Dedifferentiated amniotic fluid mesenchymal stem cell (primary cell): ENCODE data around the gene PIGC.

Source experiments
- DNase-seq: peaks from one replicate; pipeline ENCODE4 v3.0.0-alpha.2; 2016; ENCODE audit errors: extremely low spot score

The PIGC gene

GRCh38 chr1:172398970-172399755 lies 44.7 kb downstream of the PIGC start:
- peak; percentile 98 for DNase-seq

GRCh38 chr1:172398193-172398592 lies 45.7 kb downstream of the PIGC start:
- DNase-seq, result no peak

- DNase-seq, result no peak
Observed at GRCh38 chr1:172397633-172398032, 46.2 kb downstream of the PIGC start.

GRCh38 chr1:172397221-172397620 lies 46.6 kb downstream of the PIGC start:
- DNase-seq, result no peak

- DNase-seq, result no peak
Observed at GRCh38 chr1:172395576-172395975, 48.3 kb downstream of the PIGC start.

GRCh38 chr1:172394811-172395210 lies 49.1 kb downstream of the PIGC start:
- DNase-seq, result no peak

DNA sequence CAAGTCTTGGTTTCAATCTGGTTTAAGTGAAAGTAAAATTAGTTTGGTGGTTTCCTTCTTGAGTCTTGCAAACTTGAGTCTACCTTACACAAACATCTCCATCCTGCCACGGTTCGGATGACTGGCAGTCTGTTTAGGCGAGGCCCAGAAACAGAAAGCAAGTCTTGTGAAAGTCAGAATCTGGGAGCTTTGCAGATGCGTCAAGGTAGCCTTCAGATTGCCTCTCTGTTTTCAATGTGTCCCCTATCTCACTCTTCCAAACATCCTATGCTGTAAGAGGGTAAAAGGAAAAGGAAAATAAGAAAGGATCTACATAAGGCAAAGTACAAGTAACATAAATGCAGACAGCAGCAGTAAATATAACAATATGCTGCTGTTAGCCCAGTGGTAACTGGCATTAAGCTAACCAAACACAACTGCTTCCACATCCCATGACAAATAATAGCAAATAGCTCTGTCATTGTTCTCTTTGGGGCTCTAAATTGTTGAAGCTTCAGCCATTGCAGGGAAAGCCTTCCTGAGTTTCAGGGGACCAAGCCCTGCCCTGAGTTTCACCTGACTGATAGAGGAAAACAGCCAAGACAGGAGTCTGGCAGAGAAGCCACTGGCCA lies 49.6 kb downstream of the PIGC start:
- no peak for DNase-seq

DNA sequence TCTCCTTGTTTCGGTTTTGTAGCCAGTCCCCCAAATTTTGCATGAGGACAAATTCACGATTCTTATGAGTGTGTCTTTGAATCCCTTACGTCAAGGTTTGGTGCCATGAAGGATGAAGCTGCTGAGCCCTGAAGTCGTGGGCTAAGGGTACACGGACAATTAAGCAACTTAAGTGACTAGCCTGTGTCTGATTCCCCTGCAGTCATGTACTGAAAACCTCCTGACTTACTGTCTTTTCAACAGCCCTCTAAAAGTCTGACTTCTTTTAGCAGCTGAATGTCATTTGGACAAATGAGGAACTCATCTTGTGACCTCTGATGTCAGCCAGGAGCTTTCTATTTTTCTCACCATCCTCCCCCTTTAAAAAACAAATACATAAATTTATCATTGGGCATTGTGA lies 50.5 kb downstream of the PIGC start:
- DNase-seq, result no peak

GRCh38 chr1:172391976-172392375 lies 51.9 kb downstream of the PIGC start:
- no peak for DNase-seq
